Muscle layer of colon (tissue), 2 donors: ENCODE results near the gene PNPLA5.

Source experiments
- H3K27ac ChIP-seq: one replicate; pipeline ENCODE4 v1.7.0; 2013; ENCODE audit warnings: low read depth, mild to moderate bottlenecking, low read length, moderate library complexity
- H3K27me3 ChIP-seq, 2 donors: one replicate each; pipeline ENCODE4 v1.7.0; 2013; ENCODE audit warnings: low read length in 2 of 2, mild to moderate bottlenecking in 2 of 2; ENCODE audit not compliant: insufficient read depth in 2 of 2, control insufficient read depth in 1 of 2
- H3K36me3 ChIP-seq: one replicate; pipeline ENCODE4 v1.7.0; 2013; ENCODE audit warnings: mild to moderate bottlenecking, low read length; ENCODE audit not compliant: insufficient read depth
- H3K4me1 ChIP-seq: one replicate; pipeline ENCODE4 v1.7.0; 2013; ENCODE audit warnings: mild to moderate bottlenecking, low read length; ENCODE audit not compliant: insufficient read depth
- H3K4me3 ChIP-seq, 2 donors: one replicate each; pipeline ENCODE4 v1.7.0; 2013; ENCODE audit warnings: low read length in 2 of 2, low read depth in 1 of 2, mild to moderate bottlenecking in 1 of 2, moderate library complexity in 1 of 2
- H3K9ac ChIP-seq: one replicate; pipeline ENCODE4 v1.7.0; 2013; ENCODE audit warnings: low read length
- H3K9me3 ChIP-seq: one replicate; pipeline ENCODE4 v1.7.0; 2013; ENCODE audit warnings: mild to moderate bottlenecking, low read length
- donor health status: abdominal sarcoma.
- donor health status: Adenocarcinoma of cecum.

Gene PNPLA5

DNA sequence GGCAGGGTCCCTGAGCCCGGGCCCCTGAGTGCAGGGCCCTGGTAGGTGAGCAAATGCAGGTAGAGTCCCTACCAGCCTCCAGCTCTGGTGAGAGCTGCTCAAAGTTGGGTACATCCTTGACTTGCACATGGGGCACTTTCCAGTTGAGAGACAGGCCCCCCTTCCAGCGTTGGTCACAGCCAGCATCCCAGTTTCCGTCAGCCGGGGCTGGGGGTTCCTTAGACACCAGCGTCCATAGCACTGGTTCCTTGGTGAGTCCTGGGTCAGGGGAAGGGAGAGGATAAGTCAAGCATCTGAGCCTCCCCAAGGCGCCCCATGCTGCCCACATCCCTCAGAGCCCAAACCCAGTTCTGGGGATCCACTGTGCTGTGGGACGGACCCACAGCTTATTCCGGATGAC, 5.6 kb downstream of the PNPLA5 start:
- Histone ChIP-seq H3K9me3 (no peaks in the 10 kb centered on the region), H3K4me1 (no peaks in the 10 kb centered on the region), H3K9ac (no peak overlapping the region), H3K4me3 (no peak overlapping the region), H3K27me3 (peaks cover 11 to 35% of the 10 kb centered on the region in 2 donors), H3K36me3 (no peaks in the 10 kb centered on the region), H3K27ac (no peak overlapping the region)

DNA sequence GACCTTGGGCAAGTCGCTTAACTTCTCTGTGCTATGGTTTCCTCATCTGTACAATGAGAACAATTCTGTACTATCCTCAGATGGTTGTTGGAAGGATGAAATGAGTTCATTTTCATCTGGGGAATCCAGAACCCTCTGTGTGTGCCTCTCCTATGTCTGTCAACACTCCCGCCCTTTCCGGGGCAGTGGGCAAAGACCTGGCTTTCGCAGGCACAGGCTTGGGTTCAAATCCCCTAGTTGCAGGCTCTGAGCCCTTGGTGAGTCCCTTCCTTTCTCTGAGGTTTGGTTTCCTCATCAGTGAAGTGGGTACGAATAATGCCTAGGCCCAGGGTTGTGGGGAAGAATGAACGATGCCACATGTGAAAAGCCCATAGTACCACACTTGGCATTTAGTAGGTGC, 6.0 kb downstream of the PNPLA5 start:
- H3K27ac ChIP-seq, result no peak overlapping the region
- no peak overlapping the region for H3K9ac ChIP-seq
- peaks cover 11 to 30% of the 10 kb centered on the region in 2 donors for H3K27me3 ChIP-seq
- no peaks in the 10 kb centered on the region for H3K4me1 ChIP-seq
- no peaks in the 10 kb centered on the region for H3K9me3 ChIP-seq
- no peaks in the 10 kb centered on the region for H3K36me3 ChIP-seq
- no peak overlapping the region for H3K4me3 ChIP-seq

DNA sequence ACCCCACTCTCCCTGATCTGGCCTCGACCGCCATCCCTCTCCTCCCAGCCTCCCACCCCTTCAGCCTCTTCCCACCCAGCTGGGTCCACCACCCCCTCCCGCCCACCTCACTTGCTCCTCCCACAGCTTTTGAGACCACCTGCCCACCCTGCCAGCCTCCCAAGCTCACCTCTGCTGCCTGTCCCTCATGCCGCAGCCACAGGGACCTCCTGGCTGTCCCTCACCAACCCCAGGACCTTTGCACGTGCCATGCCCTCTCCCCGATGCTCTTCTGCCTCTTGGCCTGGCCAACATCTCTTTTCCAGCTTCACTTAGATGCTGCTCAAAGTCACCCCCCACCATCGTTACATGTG, 6.5 kb downstream of the PNPLA5 start:
- no peaks in the 10 kb centered on the region for H3K36me3 ChIP-seq
- no peak overlapping the region for H3K4me3 ChIP-seq
- no peaks in the 10 kb centered on the region for H3K9me3 ChIP-seq
- no peaks in the 10 kb centered on the region for H3K4me1 ChIP-seq
- H3K9ac ChIP-seq, result no peak overlapping the region
- H3K27ac ChIP-seq, result no peak overlapping the region
- peaks cover 8 to 26% of the 10 kb centered on the region in 2 donors for H3K27me3 ChIP-seq

DNA sequence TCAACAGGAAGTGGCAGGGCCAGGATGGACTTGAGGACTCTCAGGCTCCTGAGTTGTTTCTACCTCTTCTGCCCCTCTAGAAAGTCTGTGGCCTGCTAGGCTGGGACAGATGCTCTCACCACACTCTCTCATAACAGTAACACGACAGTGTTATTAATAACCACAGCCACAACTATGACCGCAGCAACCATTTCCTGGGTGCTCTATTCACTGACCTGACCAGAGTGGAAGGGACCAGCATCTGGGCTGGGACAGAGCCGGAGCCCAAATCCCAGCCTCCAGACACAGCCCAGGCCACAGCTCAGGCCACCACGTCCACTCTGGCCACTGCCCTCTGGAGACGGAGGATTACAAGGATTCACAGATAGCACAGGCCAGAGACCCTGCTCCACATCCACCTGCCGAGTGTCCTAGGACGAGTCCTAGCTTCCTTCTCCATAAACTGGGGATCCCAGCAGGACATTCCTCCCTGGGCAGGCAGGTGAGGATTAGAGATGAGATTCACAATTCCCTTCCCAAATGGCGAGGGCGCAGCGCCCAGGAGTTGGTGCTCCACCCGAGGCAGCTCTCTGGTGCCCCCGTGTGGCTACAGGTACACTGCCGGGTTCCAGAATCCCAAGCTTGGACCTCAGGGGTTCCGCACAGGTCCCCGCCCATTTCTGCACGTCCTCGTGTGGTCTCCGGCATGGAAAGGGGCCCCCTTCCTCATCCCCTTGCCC, 7.1 kb downstream of the PNPLA5 start:
- no peaks in the 10 kb centered on the region for H3K36me3 ChIP-seq
- H3K27me3 ChIP-seq, result peaks cover 3 to 25% of the 10 kb centered on the region in 2 donors
- no peak overlapping the region for H3K4me3 ChIP-seq
- H3K4me1 ChIP-seq, result no peaks in the 10 kb centered on the region
- no peak overlapping the region for H3K9ac ChIP-seq
- no peak overlapping the region for H3K27ac ChIP-seq
- no peaks in the 10 kb centered on the region for H3K9me3 ChIP-seq

DNA sequence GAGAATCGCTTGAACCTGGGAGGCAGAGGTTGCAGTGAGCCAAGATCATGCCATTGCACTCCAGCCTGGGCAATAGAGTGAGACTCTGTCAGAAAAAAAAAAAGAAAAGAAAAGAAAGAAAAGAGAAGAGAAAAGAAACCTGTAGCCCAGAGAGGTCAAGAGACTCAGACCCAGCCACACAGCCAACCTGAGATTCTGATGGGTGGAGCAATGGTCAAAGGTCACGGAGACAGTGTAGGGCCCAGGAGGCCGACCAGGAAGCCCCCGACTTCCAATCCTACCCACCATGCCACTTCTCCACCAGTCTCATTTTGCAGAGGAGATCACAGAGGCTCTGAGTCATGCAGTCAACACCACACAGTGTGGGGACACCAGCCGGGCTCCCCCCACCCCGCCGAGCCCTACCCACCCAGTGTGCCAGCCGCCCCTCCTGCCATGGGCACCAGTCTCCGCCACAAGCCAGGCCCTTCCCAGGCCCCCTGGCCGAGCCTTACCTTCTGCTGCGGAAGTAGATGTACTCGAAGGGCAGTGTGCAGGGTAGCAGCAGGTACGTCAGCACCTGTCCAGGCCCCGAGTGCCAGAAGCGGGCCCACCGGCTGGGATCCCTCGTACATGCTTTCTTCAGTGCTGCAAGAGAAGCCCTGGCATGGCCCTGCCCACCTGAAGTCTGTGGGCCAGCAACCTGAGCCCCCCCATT, 7.9 kb downstream of the PNPLA5 start:
- H3K4me1 ChIP-seq, result no peaks in the 10 kb centered on the region

DNA sequence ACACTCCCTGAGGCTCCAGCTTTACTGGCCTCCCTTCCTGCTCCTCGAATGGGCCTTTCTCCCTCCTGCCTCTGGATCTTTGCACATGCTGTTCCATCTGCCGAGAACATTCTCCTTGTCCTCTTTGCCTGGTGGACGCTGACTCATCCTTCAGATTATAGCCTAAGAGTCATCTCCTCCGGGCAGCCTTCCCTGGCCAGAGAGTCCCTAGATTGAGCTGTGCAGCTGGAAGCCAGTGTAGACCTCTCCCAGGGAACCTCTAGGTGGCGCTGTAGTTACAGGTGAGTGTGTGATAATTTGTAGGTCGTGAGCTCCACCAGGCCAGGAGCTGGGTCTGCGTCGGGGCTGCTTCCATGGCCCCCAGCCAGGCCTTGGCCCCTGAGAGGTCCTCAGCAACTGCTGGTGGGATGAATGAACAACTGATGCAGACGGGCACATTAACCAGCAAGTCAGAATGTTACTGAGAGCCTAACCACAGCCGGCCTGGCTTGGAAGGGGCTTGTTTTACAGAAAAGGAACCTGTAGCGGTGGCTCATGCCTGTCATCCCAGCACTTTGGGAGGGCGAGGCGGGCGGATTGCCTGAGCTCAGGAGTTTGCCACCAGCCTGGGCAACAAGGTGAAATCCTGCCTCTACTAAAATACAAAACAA, 8.7 kb downstream of the PNPLA5 start:
- H3K9me3 ChIP-seq, result no peaks in the 10 kb centered on the region
- H3K9ac ChIP-seq, result no peak overlapping the region
- no peak overlapping the region for H3K4me3 ChIP-seq
- no peak overlapping the region for H3K27ac ChIP-seq
- no peaks in the 10 kb centered on the region for H3K4me1 ChIP-seq
- H3K36me3 ChIP-seq, result no peaks in the 10 kb centered on the region
- H3K27me3 ChIP-seq, result peaks cover 0 to 14% of the 10 kb centered on the region in 2 donors

More for the DNA sequence above, 7.9 kb downstream of the PNPLA5 start:
- Histone ChIP-seq H3K36me3 (no peaks in the 10 kb centered on the region), H3K4me3 (no peak overlapping the region), H3K27ac (no peak overlapping the region), H3K9ac (no peak overlapping the region), H3K27me3 (peaks cover 0 to 17% of the 10 kb centered on the region in 2 donors), H3K9me3 (no peaks in the 10 kb centered on the region)

DNA sequence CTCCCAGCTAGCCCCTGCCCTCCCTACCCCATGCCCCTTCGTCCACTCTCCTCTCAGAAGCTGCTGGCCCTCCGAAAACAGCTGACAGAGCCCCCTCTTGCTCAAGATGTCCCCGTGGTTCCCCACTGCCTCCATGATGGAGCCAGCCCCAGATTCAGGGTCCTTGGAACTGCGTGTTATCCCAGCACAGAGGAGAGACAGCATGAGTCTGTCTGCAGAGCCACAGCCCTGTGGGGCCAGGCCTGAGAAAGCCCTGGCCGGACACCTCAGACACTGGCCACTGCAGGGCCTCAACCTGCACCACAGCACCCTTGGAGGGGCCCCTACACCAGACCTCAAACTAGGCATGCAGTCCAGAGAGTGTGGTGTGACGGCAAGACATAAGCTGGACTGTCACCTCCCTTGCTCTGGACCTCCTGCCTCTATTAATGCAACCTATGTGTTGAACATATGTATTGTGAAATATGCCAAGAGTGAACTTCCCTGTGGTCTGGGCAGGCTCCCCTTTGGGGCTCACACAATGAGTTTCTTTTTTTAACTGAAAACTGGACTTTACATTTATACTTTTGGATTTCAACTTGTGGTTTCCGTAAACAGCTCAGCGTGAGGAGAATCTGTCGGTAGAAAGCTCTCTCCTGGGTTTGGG, 9.6 kb downstream of the PNPLA5 start:
- Histone ChIP-seq H3K9me3 (no peaks in the 10 kb centered on the region), H3K36me3 (no peaks in the 10 kb centered on the region), H3K27me3 (peaks cover 0 to 7% of the 10 kb centered on the region in 2 donors), H3K4me1 (no peaks in the 10 kb centered on the region), H3K4me3 (no peak overlapping the region), H3K27ac (no peak overlapping the region), H3K9ac (no peak overlapping the region)

DNA sequence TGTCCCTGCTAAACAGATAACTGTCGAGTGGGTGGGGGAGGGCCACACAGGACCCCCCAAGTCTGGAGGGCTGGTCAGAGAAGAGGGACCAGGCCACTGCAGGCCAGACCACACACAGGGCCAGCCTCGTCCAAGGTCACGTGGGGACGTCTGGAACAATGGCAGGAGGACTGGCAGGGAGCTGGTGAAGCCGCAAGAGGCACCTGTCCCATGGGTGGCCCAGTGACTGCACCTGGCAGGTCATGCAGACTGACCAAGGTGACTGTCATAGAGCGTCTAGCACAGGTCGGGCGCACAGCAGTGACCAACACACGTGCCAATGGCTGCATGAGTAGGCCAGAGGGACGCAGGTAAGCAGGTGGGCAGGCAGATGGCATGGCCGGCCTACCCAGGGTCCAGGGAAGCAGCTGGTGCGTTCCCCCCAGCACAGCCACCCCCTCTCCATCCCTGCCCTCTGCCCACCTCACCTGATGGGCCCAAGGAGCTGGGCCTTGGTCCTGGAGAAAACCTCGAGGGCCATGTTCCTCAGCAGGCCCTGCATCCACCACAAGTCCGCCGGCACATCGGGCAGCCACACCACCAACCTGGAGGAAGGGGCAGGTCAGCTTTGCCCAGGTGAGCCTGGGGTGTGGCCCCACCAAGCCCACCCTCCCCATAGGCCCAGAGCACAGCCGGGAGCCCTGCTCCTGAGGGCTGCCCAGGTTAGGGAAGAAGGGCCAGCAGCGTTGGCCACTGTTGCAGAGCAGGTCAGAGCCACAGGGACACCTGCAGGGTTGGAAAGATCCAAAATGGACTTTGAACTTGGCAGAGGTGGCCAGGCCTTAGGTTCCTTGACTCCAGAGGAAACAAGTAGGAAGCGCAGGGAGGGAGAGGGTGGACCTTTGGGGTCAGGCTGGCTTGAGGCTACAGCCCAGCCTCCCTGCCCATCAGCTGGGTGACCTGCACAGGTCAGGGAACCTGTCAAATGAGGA, 10.4 kb downstream of the PNPLA5 start:
- H3K4me3 ChIP-seq, result no peak overlapping the region
- no peaks in the 10 kb centered on the region for H3K4me1 ChIP-seq
- peaks cover 0 to 5% of the 10 kb centered on the region in 2 donors for H3K27me3 ChIP-seq
- H3K36me3 ChIP-seq, result no peaks in the 10 kb centered on the region
- H3K9ac ChIP-seq, result no peak overlapping the region
- no peaks in the 10 kb centered on the region for H3K9me3 ChIP-seq
- H3K27ac ChIP-seq, result no peak overlapping the region

DNA sequence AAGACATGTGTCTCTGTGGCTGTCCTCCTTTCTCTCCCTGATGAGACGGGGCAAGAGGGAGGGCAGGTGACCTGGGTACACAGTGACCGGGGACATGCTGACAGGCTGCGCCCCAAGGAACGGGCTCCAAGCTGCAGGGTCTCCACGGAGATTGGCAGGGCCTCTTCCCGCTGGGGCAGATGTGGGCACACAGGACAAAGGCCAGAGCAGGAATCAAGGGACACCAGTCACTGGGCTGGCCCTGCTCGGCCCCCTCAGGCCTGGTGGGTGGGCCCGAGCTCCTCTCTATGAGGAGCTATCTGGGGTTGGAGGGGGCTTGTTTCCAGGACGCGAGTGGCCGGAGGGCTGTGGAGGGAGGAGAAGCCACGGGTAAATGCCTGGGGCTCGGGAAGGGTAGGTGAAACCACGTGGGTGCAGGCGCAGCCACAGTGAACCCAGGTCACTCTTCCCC, 11.2 kb downstream of the PNPLA5 start:
- Histone ChIP-seq H3K4me3 (no peak overlapping the region), H3K36me3 (no peaks in the 10 kb centered on the region), H3K27ac (no peak overlapping the region), H3K4me1 (no peaks in the 10 kb centered on the region), H3K9ac (no peak overlapping the region), H3K27me3 (peaks cover 0 to 5% of the 10 kb centered on the region in 2 donors), H3K9me3 (no peaks in the 10 kb centered on the region)

DNA sequence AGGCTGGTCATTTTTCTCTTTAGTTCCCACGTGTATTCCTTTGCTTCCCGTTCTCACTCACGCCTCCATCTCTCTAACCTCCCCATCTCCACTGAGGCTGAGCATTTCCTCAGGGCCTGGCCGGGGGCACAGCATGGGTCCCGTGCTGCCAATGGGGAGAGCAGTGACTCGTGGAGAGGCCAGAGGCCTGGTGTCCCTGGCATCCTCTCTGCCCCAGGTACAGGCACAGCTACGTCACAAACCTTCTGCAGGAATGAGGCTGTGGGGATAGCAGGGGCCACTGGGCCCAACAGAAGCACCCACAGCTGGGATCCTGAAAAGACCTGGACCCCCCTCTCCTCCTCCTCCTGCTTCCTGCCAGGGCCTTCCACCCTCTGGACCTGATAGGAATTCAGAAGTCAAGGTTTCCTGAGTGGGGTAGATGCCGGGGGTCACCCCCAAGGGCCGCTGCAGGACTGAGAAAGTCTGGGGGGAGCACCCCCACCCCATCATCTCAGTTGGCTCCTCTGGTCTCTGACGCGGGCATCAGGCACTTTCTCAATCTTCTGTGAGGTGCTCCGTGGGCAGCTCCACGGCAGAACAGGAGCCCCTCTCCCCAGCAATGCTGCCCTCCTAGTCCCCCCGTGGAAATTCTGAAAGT, 11.8 kb downstream of the PNPLA5 start:
- H3K27ac ChIP-seq, result no peak overlapping the region
- H3K9me3 ChIP-seq, result no peaks in the 10 kb centered on the region
- no peak overlapping the region for H3K4me3 ChIP-seq
- no peak overlapping the region for H3K9ac ChIP-seq
- H3K36me3 ChIP-seq, result no peaks in the 10 kb centered on the region
- H3K4me1 ChIP-seq, result no peaks in the 10 kb centered on the region
- peaks cover 0 to 5% of the 10 kb centered on the region in 2 donors for H3K27me3 ChIP-seq
